GM20000 (cell line): Measurements from ENCODE around the gene LACC1.

Source experiments
- DNase-seq: peaks from one replicate; pipeline ENCODE4 v3.0.0; 2012; ENCODE audit warnings: low spot score
- CTCF ChIP-seq: IDR thresholded peaks from 2 replicates; pipeline ENCODE4 v1.5.1; 2012; ENCODE audit warnings: mild to moderate bottlenecking, control low read depth; ENCODE audit errors: extremely low read depth, missing control alignments

The LACC1 gene

GRCh38 chr13:43911278-43911677 is 31.6 kb downstream of the LACC1 start:
- no peak for TF ChIP-seq CTCF
- DNase-seq: no peak

- no peak for TF ChIP-seq CTCF
- no peak for DNase-seq
These were observed 32.2 kb downstream of the LACC1 start for GRCh38 chr13:43911871-43912270.

GRCh38 chr13:43915451-43915850 is 35.7 kb downstream of the LACC1 start:
- no peak for DNase-seq
- TF ChIP-seq CTCF: no peak

- DNase-seq: no peak
- TF ChIP-seq CTCF: no peak
These were observed 37.1 kb downstream of the LACC1 start for GRCh38 chr13:43916828-43917227.

GRCh38 chr13:43918636-43919035 is 38.9 kb downstream of the LACC1 start:
- TF ChIP-seq CTCF: no peak
- DNase-seq: no peak

- no peak for TF ChIP-seq CTCF
- no peak for DNase-seq
These were observed 41.4 kb downstream of the LACC1 start for GRCh38 chr13:43920965-43921674.

- no peak for TF ChIP-seq CTCF
- DNase-seq: peak; percentile 16
These were observed 45.0 kb downstream of the LACC1 start for GRCh38 chr13:43924549-43925245.
